ENCODE results near the gene KAZN.

KAZN gene

GRCh38 chr1:14862114-14862771, 263.8 kb downstream of the KAZN start:
- DNase-seq (no peak), ATAC-seq (no peak)
- Mint-ChIP-seq H3K27me3 (peaks cover 1% of the 10 kb centered on the region), H3K27ac (no peak overlapping the region), H3K4me1 (no peaks in the 10 kb centered on the region), H3K9me3 (no peaks in the 10 kb centered on the region), H3K4me3 (no peak overlapping the region), H3K36me3 (ENCODE audit: low read depth) (no peaks in the 10 kb centered on the region)

- Mint-ChIP-seq H3K9me3 (no peaks in the 10 kb centered on the region), H3K4me3 (no peak overlapping the region), H3K27me3 (no peaks in the 10 kb centered on the region), H3K36me3 (ENCODE audit: low read depth) (no peaks in the 10 kb centered on the region), H3K4me1 (no peaks in the 10 kb centered on the region), H3K27ac (no peak overlapping the region)
- no peak for ATAC-seq
- DNase-seq, result no peak
Observed at GRCh38 chr1:14865106-14865505, 266.6 kb downstream of the KAZN start.

- DNase-seq (no peak), ATAC-seq (no peak)
- no peaks in the 10 kb centered on the region for H3K36me3 Mint-ChIP-seq (ENCODE audit: low read depth)
- no peaks in the 10 kb centered on the region for H3K9me3 Mint-ChIP-seq
- H3K4me1 Mint-ChIP-seq, result no peaks in the 10 kb centered on the region
- H3K27ac Mint-ChIP-seq, result no peak overlapping the region
- no peaks in the 10 kb centered on the region for H3K27me3 Mint-ChIP-seq
- H3K4me3 Mint-ChIP-seq, result no peak overlapping the region
Observed at GRCh38 chr1:14866911-14867612, 268.6 kb downstream of the KAZN start.

- Mint-ChIP-seq H3K9me3 (no peaks in the 10 kb centered on the region), H3K27me3 (no peaks in the 10 kb centered on the region), H3K36me3 (ENCODE audit: low read depth) (no peaks in the 10 kb centered on the region), H3K4me1 (no peaks in the 10 kb centered on the region), H3K27ac (no peak overlapping the region), H3K4me3 (no peak overlapping the region)
- ATAC-seq, result no peak
- DNase-seq, result no peak
Observed at GRCh38 chr1:14869187-14869586, 270.7 kb downstream of the KAZN start.

GRCh38 chr1:14871218-14871970, 272.9 kb downstream of the KAZN start:
- Mint-ChIP-seq H3K36me3 (ENCODE audit: low read depth) (no peaks in the 10 kb centered on the region), H3K9me3 (no peaks in the 10 kb centered on the region), H3K27me3 (peaks cover 2% of the 10 kb centered on the region), H3K4me1 (no peaks in the 10 kb centered on the region), H3K27ac (no peak overlapping the region), H3K4me3 (no peak overlapping the region)
- ATAC-seq (no peak), DNase-seq (no peak)

- H3K4me3 Mint-ChIP-seq, result no peak overlapping the region
- ATAC-seq (no peak), DNase-seq (no peak)
- peaks cover 4% of the 10 kb centered on the region for H3K27me3 Mint-ChIP-seq
- H3K36me3 Mint-ChIP-seq (ENCODE audit: low read depth), result no peaks in the 10 kb centered on the region
- H3K4me1 Mint-ChIP-seq, result no peaks in the 10 kb centered on the region
- H3K9me3 Mint-ChIP-seq, result no peaks in the 10 kb centered on the region
- H3K27ac Mint-ChIP-seq, result no peak overlapping the region
Observed at GRCh38 chr1:14872762-14873161, 274.3 kb downstream of the KAZN start.

- H3K4me1 Mint-ChIP-seq, result no peaks in the 10 kb centered on the region
- no peak overlapping the region for H3K4me3 Mint-ChIP-seq
- H3K27me3 Mint-ChIP-seq, result peaks cover 4% of the 10 kb centered on the region
- DNase-seq, result no peak
- no peaks in the 10 kb centered on the region for H3K36me3 Mint-ChIP-seq (ENCODE audit: low read depth)
- no peak for ATAC-seq
- no peaks in the 10 kb centered on the region for H3K9me3 Mint-ChIP-seq
- no peak overlapping the region for H3K27ac Mint-ChIP-seq
Observed at GRCh38 chr1:14873677-14874076, 275.2 kb downstream of the KAZN start.

- Mint-ChIP-seq H3K27me3 (peaks cover 5% of the 10 kb centered on the region), H3K27ac (no peak overlapping the region), H3K36me3 (ENCODE audit: low read depth) (no peaks in the 10 kb centered on the region), H3K4me3 (no peak overlapping the region), H3K9me3 (no peaks in the 10 kb centered on the region), H3K4me1 (no peaks in the 10 kb centered on the region)
- DNase-seq (no peak), ATAC-seq (no peak)
Observed at GRCh38 chr1:14875524-14876509, 277.3 kb downstream of the KAZN start.

- DNase-seq, result no peak
- no peak overlapping the region for H3K4me3 Mint-ChIP-seq
- H3K9me3 Mint-ChIP-seq, result no peaks in the 10 kb centered on the region
- H3K4me1 Mint-ChIP-seq, result no peaks in the 10 kb centered on the region
- ATAC-seq, result no peak
- H3K27ac Mint-ChIP-seq, result no peak overlapping the region
- H3K36me3 Mint-ChIP-seq (ENCODE audit: low read depth), result no peaks in the 10 kb centered on the region
- peaks cover 5% of the 10 kb centered on the region for H3K27me3 Mint-ChIP-seq
Observed at GRCh38 chr1:14876747-14877146, 278.3 kb downstream of the KAZN start.

- no peak overlapping the region for H3K4me3 Mint-ChIP-seq
- no peak overlapping the region for H3K27ac Mint-ChIP-seq
- no peak for ATAC-seq
- H3K36me3 Mint-ChIP-seq (ENCODE audit: low read depth), result no peaks in the 10 kb centered on the region
- peaks cover 5% of the 10 kb centered on the region for H3K27me3 Mint-ChIP-seq
- no peaks in the 10 kb centered on the region for H3K9me3 Mint-ChIP-seq
- peaks cover 2% of the 10 kb centered on the region for H3K4me1 Mint-ChIP-seq
- no peak for DNase-seq
Observed at GRCh38 chr1:14877224-14877623, 278.7 kb downstream of the KAZN start.

GRCh38 chr1:14878124-14878523, 279.6 kb downstream of the KAZN start:
- no peak overlapping the region for H3K27ac Mint-ChIP-seq
- no peaks in the 10 kb centered on the region for H3K9me3 Mint-ChIP-seq
- H3K4me3 Mint-ChIP-seq, result no peak overlapping the region
- H3K27me3 Mint-ChIP-seq, result peaks cover 5% of the 10 kb centered on the region
- ATAC-seq (no peak), DNase-seq (no peak)
- H3K36me3 Mint-ChIP-seq (ENCODE audit: low read depth), result no peaks in the 10 kb centered on the region
- H3K4me1 Mint-ChIP-seq, result peaks cover 4% of the 10 kb centered on the region

- Mint-ChIP-seq H3K36me3 (ENCODE audit: low read depth) (no peaks in the 10 kb centered on the region), H3K27ac (no peak overlapping the region), H3K4me3 (no peak overlapping the region), H3K27me3 (peaks cover 8% of the 10 kb centered on the region), H3K4me1 (peaks cover 4% of the 10 kb centered on the region), H3K9me3 (no peaks in the 10 kb centered on the region)
- no peak for ATAC-seq
- DNase-seq, result no peak
Observed at GRCh38 chr1:14878951-14879350, 280.5 kb downstream of the KAZN start.

GRCh38 chr1:14880456-14881316, 282.2 kb downstream of the KAZN start:
- Mint-ChIP-seq H3K36me3 (ENCODE audit: low read depth) (no peaks in the 10 kb centered on the region), H3K4me3 (no peak overlapping the region), H3K27me3 (peaks cover 6% of the 10 kb centered on the region), H3K27ac (no peak overlapping the region), H3K9me3 (no peaks in the 10 kb centered on the region), H3K4me1 (peaks cover 4% of the 10 kb centered on the region)
- DNase-seq (no peak), ATAC-seq (no peak)

Measured in activated naive CD8-positive, alpha-beta T cell treated with anti-CD3 and anti-CD28 coated beads, Interleukin-2, amount 50 U/mL, for 24 hours (primary cell).